Activated T-cell treated with anti-CD3 and anti-CD28 coated beads for 48 hours (primary cell): Measurements from ENCODE around the gene SUGT1.

Experiments
- DNase-seq: peaks from one replicate; pipeline ENCODE4 v3.0.0-alpha.2; 2020; ENCODE audit warnings: low read depth

Gene SUGT1

DNA sequence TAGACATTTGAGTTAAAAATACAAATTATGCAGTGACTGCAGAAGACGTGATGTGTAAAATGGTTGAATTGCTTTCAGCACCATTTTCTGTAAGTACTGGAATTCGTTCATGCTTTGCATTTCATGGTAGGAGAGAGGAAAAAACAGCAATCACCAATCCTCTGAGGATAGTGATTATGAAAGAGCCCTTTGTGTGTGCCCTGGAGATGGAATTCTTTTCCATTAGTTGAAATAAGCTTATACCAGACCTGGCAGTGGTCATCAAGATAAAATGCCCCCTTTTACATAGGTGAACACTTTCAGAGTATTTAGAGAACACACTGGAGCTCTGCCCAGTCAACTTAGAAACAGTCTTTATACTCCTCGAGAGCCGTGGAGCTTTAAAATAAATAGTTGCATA, 85.3 kb downstream of the SUGT1 start:
- DNase-seq, result no peak

GRCh38 chr13:52738719-52739467, 86.3 kb downstream of the SUGT1 start:
- peak; percentile 27 for DNase-seq

GRCh38 chr13:52739468-52740071, 86.9 kb downstream of the SUGT1 start, which contains the start of gene CNMD:
Gene CNMD (minus strand): TSS chr13:52739820. CDS start chr13:52739701, 119 bp downstream.
- DNase-seq, result no peak

DNA sequence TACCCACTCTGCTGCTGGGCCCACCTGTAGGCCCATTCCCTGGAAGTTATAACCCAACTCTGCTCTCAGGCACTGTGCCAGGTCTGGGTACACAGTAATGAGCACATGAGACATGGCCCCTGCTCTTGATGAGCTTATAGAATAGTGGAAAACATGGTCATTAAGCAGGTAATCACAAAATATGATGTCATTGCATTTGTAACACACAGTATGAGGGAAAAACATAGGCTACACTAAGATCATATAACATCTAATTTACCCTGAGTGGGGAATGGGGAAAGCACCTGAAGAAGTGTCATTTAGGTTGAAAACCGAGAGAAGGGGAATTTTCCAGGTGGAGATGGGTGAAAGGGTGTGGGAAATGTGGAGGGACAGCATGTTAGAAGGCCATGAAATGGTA, 90.9 kb downstream of the SUGT1 start:
- DNase-seq, result no peak

DNA sequence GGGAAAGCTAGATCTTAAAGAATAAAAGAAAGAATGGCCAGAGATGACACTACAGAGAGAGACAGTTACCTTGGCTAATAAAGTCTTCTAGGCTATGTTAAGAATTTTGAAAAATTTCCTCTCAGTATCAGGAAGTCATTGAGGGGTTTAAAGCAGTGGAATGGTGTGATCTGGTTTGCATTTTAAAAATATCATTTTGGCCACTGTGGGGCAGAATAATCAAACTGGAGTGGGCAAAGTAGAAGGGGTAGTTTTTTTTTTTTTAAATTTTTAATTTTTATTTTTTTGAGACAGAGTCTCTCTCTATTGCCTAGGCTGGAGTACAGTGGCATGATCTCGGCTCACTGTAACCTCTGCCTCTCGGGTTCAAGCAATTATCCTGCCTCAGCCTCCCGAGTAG, 91.4 kb downstream of the SUGT1 start:
- DNase-seq, result no peak

DNA sequence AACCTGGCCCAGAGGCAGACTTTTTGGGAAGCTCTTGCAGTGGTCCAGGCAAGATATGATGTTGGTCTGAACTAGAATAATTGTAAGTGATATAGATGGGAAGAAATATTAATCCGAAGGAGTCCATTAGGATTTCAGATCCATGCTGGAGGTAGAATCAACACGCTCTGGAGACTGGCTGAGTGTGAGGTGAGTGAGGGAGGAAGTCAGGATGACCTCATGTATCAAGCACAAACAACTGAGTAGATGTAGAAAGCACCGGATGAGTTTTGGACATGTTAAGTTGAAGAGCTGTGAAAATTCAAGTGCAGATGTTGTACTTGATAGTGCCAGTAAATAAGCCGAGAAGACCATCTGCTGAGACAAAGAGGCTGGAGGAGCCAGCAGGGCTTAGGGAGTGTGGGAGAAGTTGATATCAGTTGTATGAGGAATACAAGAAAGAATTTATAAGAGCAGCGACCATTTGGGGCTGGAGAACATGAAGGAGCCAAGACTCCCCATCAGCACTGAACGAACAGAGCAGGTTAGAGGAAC, 92.3 kb downstream of the SUGT1 start:
- DNase-seq, result no peak

GRCh38 chr13:52746141-52746540, 93.5 kb downstream of the SUGT1 start:
- DNase-seq, result no peak

- DNase-seq, result no peak
These were observed 96.8 kb downstream of the SUGT1 start for GRCh38 chr13:52749419-52749818.
